Esophagus squamous epithelium (tissue), 5 donors: ENCODE measurements around the gene VAX1. TPM values are rescaled to one million over a fixed set of nuclear protein-coding genes. Genes with fewer than 3 reads are reported as not detected.

ENCODE experiments used
- DNase-seq: peaks from one replicate; lab custom pipeline; 2025; lab: John Stamatoyannopoulos, UW
- H3K27ac ChIP-seq, 4 donors: fragments of 200-600 bp; sonication (generic); one replicate each; pipeline ENCODE4 v1.5.1; 2016 to 2019; ENCODE audit warnings: mild to moderate bottlenecking in 1 of 4
- H3K27me3 ChIP-seq, 4 donors: fragments of 200-600 bp; sonication (generic); 1 replicate in 3 of 4; 2 replicates in 1 of 4; pipeline versions ENCODE4 v1.5.1 to v1.6.0; 2017 to 2021; ENCODE audit warnings: antibody characterized with exemption in 1 of 4
- H3K36me3 ChIP-seq, 3 donors: fragments of 200-600 bp; sonication (generic); one replicate each; pipeline ENCODE4 v1.5.1; 2016 to 2019
- H3K4me1 ChIP-seq, 3 donors: fragments of 200-600 bp; sonication (generic); one replicate each; pipeline ENCODE4 v1.5.1; 2017 to 2019
- H3K4me3 ChIP-seq, 4 donors: fragments of 200-600 bp; sonication (generic); 1 replicate in 3 of 4; 2 replicates in 1 of 4; pipeline ENCODE4 v1.5.1; 2016 to 2019; ENCODE audit warnings: mild to moderate bottlenecking in 2 of 4, moderate library complexity in 1 of 4
- H3K9me3 ChIP-seq, 3 donors: fragments of 200-600 bp; sonication (generic); one replicate each; pipeline ENCODE4 v1.5.1; 2016 to 2019
- CTCF ChIP-seq, 6 experiments: fragments of 450-650 bp in 4 of 6; fragments of 200-600 bp in 2 of 6; sonication (generic) in 2 of 6; IDR thresholded peaks; one replicate each; pipeline ENCODE4 v1.5.1; 2016 to 2019; ENCODE audit warnings: antibody characterized with exemption in 6 of 6, mild to moderate bottlenecking in 4 of 6, moderate library complexity in 4 of 6
- POLR2A ChIP-seq, 4 donors: fragments of 450-650 bp; IDR thresholded peaks; one replicate each; pipeline ENCODE4 v1.6.1; 2017; ENCODE audit warnings: antibody characterized with exemption in 4 of 4, mild to moderate bottlenecking in 4 of 4, moderate library complexity in 3 of 4
- WGBS, 2 donors: methylation state at CpG; one replicate each; pipeline ENCODE4 v1.1.5; 2018; 5-methylcytosine and 5-hydroxymethylcytosine counted together
- intact Hi-C: fragments of 100-400 bp; cut with DNase I; formaldehyde crosslinking; loops from one replicate; pipeline ENCODE4 v1.15.0; 2022
- total RNA-seq, 4 donors: library from RNA; depleted of rRNA; stranded (reverse); fragments of >200 nt; gene quantifications; one replicate each; pipeline ENCODE4 v1.1.0, GENCODE V29; 2016
- donor health status: DM: yes; HTN: yes; CAD: no.

VAX1 gene
- total RNA-seq, 4 donors from 2014 or later: 0.13 TPM; not detected in 3

- H3K4me3 ChIP-seq: no peak overlapping the region
- peaks cover 21 to 43% (median 27%) of the 10 kb centered on the region in 3 donors for H3K4me1 ChIP-seq
- intact Hi-C loops: loop anchor here (10.0 kb wide), 1 partner anchor 485 kb away; no protein-coding TSS in a partner anchor
- TF ChIP-seq CTCF (IDR thresholded peaks at IDR 0.05): no peak
- no peak for TF ChIP-seq POLR2A (IDR thresholded peaks at IDR 0.05)
- no peak for DNase-seq
- no peaks in the 10 kb centered on the region for H3K9me3 ChIP-seq
- H3K27ac ChIP-seq: no peak overlapping the region
- peaks cover 30 to 98% (median 48%) of the 10 kb centered on the region in 4 donors for H3K27me3 ChIP-seq
- WGBS, 2 donors: 14 to 26% methylated on average over 6 of the region's 6 CpGs
- no peaks in the 10 kb centered on the region for H3K36me3 ChIP-seq
Measured at GRCh38 chr10:117170244-117170643, 32.2 kb upstream of the VAX1 start.

GRCh38 chr10:117169480-117169879 lies 31.4 kb upstream of the VAX1 start:
- H3K9me3 ChIP-seq: no peaks in the 10 kb centered on the region
- WGBS, 2 donors: 11 to 36% methylated on average over 2 of the region's 2 CpGs
- H3K27ac ChIP-seq: no peak overlapping the region
- intact Hi-C loops: no loop called here
- no peak for DNase-seq
- no peak for TF ChIP-seq CTCF (IDR thresholded peaks at IDR 0.05)
- TF ChIP-seq POLR2A (IDR thresholded peaks at IDR 0.05): no peak
- H3K4me1 ChIP-seq: peaks cover 22 to 42% (median 25%) of the 10 kb centered on the region in 3 donors
- no peaks in the 10 kb centered on the region for H3K36me3 ChIP-seq
- peaks cover 36 to 100% (median 51%) of the 10 kb centered on the region in 4 donors for H3K27me3 ChIP-seq
- no peak overlapping the region for H3K4me3 ChIP-seq

DNA sequence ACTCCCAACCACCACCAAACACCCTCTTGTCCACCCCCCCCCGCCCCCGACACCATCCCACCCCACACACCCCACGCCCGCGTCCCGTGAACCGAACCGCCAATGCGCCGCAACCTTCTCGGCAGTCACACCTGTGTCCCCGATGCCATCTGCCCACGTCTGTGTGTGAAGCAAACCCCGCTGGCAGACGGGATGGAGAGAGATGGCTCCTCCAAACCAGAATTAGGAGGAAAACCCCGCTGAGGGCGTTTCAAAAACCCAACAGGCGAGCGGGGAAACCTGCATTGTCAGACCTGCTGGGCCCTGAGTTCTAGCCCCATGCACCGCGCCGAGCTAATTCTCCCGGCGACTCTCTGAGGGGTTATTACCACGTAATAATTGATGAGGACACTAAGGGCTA lies 30.7 kb upstream of the VAX1 start:
- TF ChIP-seq CTCF (IDR thresholded peaks at IDR 0.05): no peak
- TF ChIP-seq POLR2A (IDR thresholded peaks at IDR 0.05): no peak
- Histone ChIP-seq H3K36me3 (no peaks in the 10 kb centered on the region), H3K27me3 (peaks cover 38 to 100% (median 57%) of the 10 kb centered on the region in 4 donors), H3K4me3 (no peak overlapping the region), H3K27ac (no peak overlapping the region), H3K4me1 (peaks cover 22 to 44% (median 25%) of the 10 kb centered on the region in 3 donors), H3K9me3 (no peaks in the 10 kb centered on the region)
- no peak for DNase-seq
- intact Hi-C loops: no loop called here
- 28% methylated on average over 6 of the region's 25 CpGs; no CpG with 5 or more reads in 1 of the 2 donors for WGBS, 2 donors

DNA sequence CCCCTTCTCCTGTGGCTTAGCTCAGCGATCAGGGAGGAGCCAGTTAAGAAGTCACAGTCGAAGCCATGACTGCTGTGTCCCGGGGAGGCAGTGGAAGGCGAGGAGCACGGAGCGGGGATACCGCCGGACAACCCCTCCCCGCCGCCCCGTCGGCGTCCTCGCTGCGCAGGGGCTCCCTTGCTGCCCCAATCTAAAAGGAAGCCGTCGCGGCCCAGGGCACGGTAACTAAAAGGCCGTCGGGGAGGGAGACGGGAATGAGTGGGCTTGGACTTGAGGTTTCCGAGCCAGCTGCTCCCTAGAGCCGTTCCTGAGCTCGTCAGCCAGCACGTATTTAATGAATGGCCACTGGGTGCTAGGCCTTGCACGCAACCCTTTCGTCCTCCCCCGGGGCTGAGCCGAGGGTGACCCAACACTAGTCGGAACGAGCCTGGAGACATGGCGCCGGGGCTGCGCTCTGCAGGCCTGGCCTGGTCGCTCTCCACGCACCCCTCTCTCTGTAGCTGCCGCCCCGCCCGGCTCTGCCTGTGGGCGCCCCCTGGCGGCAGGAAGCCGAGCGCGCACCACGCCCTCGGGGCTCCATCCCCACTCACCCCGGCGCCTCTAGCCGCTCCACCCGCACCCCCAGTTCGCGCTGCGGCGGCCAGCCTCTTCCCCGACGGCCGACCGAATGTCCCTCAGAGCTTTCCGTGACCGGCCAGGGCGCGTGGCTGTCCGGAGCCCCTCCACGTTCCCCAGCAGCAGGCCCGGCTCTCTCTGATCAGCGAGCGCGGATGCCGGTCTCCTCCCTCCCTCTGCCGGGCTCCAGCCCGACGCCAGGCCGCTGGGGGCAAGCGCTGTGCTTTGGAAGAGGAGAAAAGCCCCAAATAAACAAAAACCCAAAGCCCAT lies 30.0 kb upstream of the VAX1 start:
- Histone ChIP-seq H3K27ac (no peak overlapping the region), H3K36me3 (no peaks in the 10 kb centered on the region), H3K27me3 (peaks cover 45 to 100% (median 62%) of the 10 kb centered on the region in 4 donors), H3K9me3 (no peaks in the 10 kb centered on the region), H3K4me3 (peak overlapping the region in 2 of 4 donors; percentile 2 to 54), H3K4me1 (peaks cover 29 to 51% (median 32%) of the 10 kb centered on the region in 3 donors)
- WGBS, 2 donors: 0 to 3% methylated on average over 6 to 14 of the region's 75 CpGs
- intact Hi-C loops: no loop called here
- DNase-seq: no peak
- TF ChIP-seq CTCF (IDR thresholded peaks at IDR 0.05): peak; percentile 55 to 92 (median 78)
- no peak for TF ChIP-seq POLR2A (IDR thresholded peaks at IDR 0.05)

DNA sequence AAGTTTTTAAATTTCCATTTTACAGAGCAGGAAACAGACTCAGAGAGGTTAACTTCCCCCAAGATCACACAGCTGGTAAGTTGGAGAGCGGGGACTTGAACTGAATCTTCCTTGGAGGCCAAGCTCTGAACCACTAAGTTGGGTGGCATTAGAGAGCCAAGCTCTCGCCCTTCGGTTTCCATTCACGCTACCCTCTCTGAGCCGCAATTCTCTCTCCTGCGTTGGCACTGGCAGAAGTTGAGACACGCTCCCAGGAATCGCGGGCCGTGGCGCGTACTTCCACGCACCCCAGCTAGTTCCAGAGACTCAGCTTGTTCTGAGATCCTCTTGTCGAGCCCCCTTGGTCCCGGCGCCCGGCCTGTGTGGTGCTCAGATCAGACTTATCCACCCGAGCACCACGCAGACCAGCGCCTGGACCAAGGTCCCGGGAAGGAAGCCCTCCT lies 29.3 kb upstream of the VAX1 start:
- Histone ChIP-seq H3K27ac (no peak overlapping the region), H3K36me3 (no peaks in the 10 kb centered on the region), H3K9me3 (no peaks in the 10 kb centered on the region), H3K27me3 (peaks cover 42 to 100% (median 65%) of the 10 kb centered on the region in 4 donors), H3K4me1 (peaks cover 34 to 58% (median 38%) of the 10 kb centered on the region in 3 donors), H3K4me3 (peak overlapping the region in 1 of 4 donors; percentile 54)
- intact Hi-C loops: no loop called here
- DNase-seq: no peak
- TF ChIP-seq POLR2A (IDR thresholded peaks at IDR 0.05) (no peak), CTCF (IDR thresholded peaks at IDR 0.05) (no peak)
- 15 to 41% methylated on average over 4 to 5 of the region's 21 CpGs for WGBS, 2 donors
